ENCODE measurements around the gene CEP164. TPM values are rescaled to one million over a fixed set of nuclear protein-coding genes. Genes with fewer than 3 reads are reported as not detected.

The CEP164 gene
- polyA plus RNA-seq, 1 donor from 2014 or later: 27.4 TPM

GRCh38 chr11:117442869-117443239, 115.2 kb downstream of the CEP164 start:
- Histone ChIP-seq H3K9ac (ENCODE audit: low read length) (no peak overlapping the region), H3K9me3 (ENCODE audit: low read length) (no peaks in the 10 kb centered on the region), H3K27ac (ENCODE audit: low read length) (no peak overlapping the region), H3K27me3 (ENCODE audit: insufficient read depth, low read depth, low read length) (no peaks in the 10 kb centered on the region), H3F3A (ENCODE audit: insufficient read depth, low read length, poor library complexity, severe bottlenecking) (no peaks in the 10 kb centered on the region), H3K4me2 (ENCODE audit: low read length) (no peak overlapping the region), H4K20me1 (ENCODE audit: insufficient read depth) (no peaks in the 10 kb centered on the region), H3K9me2 (ENCODE audit: insufficient read depth, low read length) (no peaks in the 10 kb centered on the region), H3K79me2 (replicated peaks; ENCODE audit: insufficient read depth, low read length) (no peaks in the 10 kb centered on the region), H3K4me3 (ENCODE audit: low read length) (no peak overlapping the region), H2AFZ (ENCODE audit: low read depth, low read length) (no peak overlapping the region), H3K36me3 (ENCODE audit: insufficient read depth, low read length) (no peaks in the 10 kb centered on the region)
- no peak for TF ChIP-seq POLR2AphosphoS5 (IDR thresholded peaks at IDR 0.05)
- TF ChIP-seq CTCF (IDR thresholded peaks at IDR 0.05; ENCODE audit: poor library complexity, severe bottlenecking): no peak
- TF ChIP-seq SMC3 (conservative IDR thresholded peaks at IDR 0.05; ENCODE audit: poor library complexity): no peak
- no peak for TF ChIP-seq RAD21 (conservative IDR thresholded peaks at IDR 0.05)
- no peak for TF ChIP-seq EP300 (conservative IDR thresholded peaks at IDR 0.05; ENCODE audit: poor library complexity, severe bottlenecking)
- no peak for TF ChIP-seq REST (IDR thresholded peaks at IDR 0.05; ENCODE audit: borderline replicate concordance)
- TF ChIP-seq EZH2 (IDR thresholded peaks at IDR 0.05; ENCODE audit: borderline replicate concordance, insufficient read depth, low read length, poor library complexity, severe bottlenecking): no peak
- no peak for TF ChIP-seq TAF1 (IDR thresholded peaks at IDR 0.05; ENCODE audit: low read depth)
- TF ChIP-seq MXI1 (conservative IDR thresholded peaks at IDR 0.05; ENCODE audit: poor library complexity, severe bottlenecking): no peak

- Histone ChIP-seq H3K9me3 (ENCODE audit: low read length) (no peaks in the 10 kb centered on the region), H4K20me1 (ENCODE audit: insufficient read depth) (no peaks in the 10 kb centered on the region), H3K27me3 (ENCODE audit: insufficient read depth, low read depth, low read length) (no peaks in the 10 kb centered on the region), H3F3A (ENCODE audit: insufficient read depth, low read length, poor library complexity, severe bottlenecking) (no peaks in the 10 kb centered on the region), H3K36me3 (ENCODE audit: insufficient read depth, low read length) (no peaks in the 10 kb centered on the region), H3K4me2 (ENCODE audit: low read length) (peak overlapping the region; percentile 25), H3K79me2 (replicated peaks; ENCODE audit: insufficient read depth, low read length) (no peaks in the 10 kb centered on the region), H3K9ac (ENCODE audit: low read length) (peak overlapping the region; percentile 36), H2AFZ (ENCODE audit: low read depth, low read length) (no peak overlapping the region), H3K27ac (ENCODE audit: low read length) (peak overlapping the region; percentile 60), H3K9me2 (ENCODE audit: insufficient read depth, low read length) (no peaks in the 10 kb centered on the region), H3K4me3 (ENCODE audit: low read length) (peak overlapping the region; percentile 43)
- TF ChIP-seq CTCF (IDR thresholded peaks at IDR 0.05; ENCODE audit: poor library complexity, severe bottlenecking): peak; percentile 82
- TF ChIP-seq RAD21 (conservative IDR thresholded peaks at IDR 0.05): peak; percentile 92
- no peak for TF ChIP-seq EZH2 (IDR thresholded peaks at IDR 0.05; ENCODE audit: borderline replicate concordance, insufficient read depth, low read length, poor library complexity, severe bottlenecking)
- peak; percentile 95 for TF ChIP-seq SMC3 (conservative IDR thresholded peaks at IDR 0.05; ENCODE audit: poor library complexity)
Measured at GRCh38 chr11:117443266-117444186, 115.9 kb downstream of the CEP164 start.
